SK-N-SH (cell line): ENCODE results near the gene CAMK2D. TPM values are rescaled to one million over a fixed set of nuclear protein-coding genes. Genes with fewer than 3 reads are reported as not detected.

Experiments
- CTCF ChIA-PET: fragments of 300-600, 350-600 bp; formaldehyde crosslinking; extraction: SDS; loops from one replicate; lab custom pipeline; 2021; lab: Yijun Ruan, JAX
- POLR2A ChIA-PET: fragments of 350-600 bp; sonication (Branson Sonifier 250); formaldehyde crosslinking; extraction: SDS; loops from one replicate; lab custom pipeline; 2020; ENCODE audit warnings: antibody characterized with exemption, inconsistent platforms; lab: Yijun Ruan, JAX
- DNase-seq: peaks from one replicate; pipeline ENCODE4 v3.0.0; 2012
- H2AFZ ChIP-seq: fragments of 200-600 bp; sonication (generic); 2 replicates; pipeline ENCODE4 v1.8.1; 2016; ENCODE audit warnings: antibody characterized with exemption, mild to moderate bottlenecking, low read depth
- H3F3A ChIP-seq: fragments of 200-600 bp; sonication (generic); replicated peaks from 2 replicates; pipeline ENCODE3; 2016; ENCODE audit warnings: antibody characterized with exemption, mild to moderate bottlenecking; ENCODE audit not compliant: insufficient read depth
- H3K27ac ChIP-seq, 2 experiments: fragments of 200-500 bp in 1 of 2; fragments of 200-600 bp in 1 of 2; sonication (Bioruptor generic) in 1 of 2; sonication (generic), shearing (Covaris generic) in 1 of 2; 2 replicates each; pipeline versions ENCODE4 v1.5.1 to v1.6.1; 2014 to 2016; ENCODE audit warnings: low read depth in 2 of 2, inconsistent platforms in 1 of 2, low read length in 1 of 2, mild to moderate bottlenecking in 1 of 2, mixed read lengths in 1 of 2
- H3K27me3 ChIP-seq: fragments of 200-600 bp; sonication (generic), shearing (Covaris generic); 2 replicates; pipeline ENCODE4 v1.6.1; 2016; ENCODE audit warnings: mixed run types; ENCODE audit not compliant: insufficient read depth
- H3K36me3 ChIP-seq, 2 experiments: fragments of 200-500 bp in 1 of 2; fragments of 200-600 bp in 1 of 2; sonication (Bioruptor generic) in 1 of 2; sonication (generic) in 1 of 2; replicated peaks in 1 of 2; 2 replicates each; pipeline versions ENCODE3 to v1.5.1; 2014 to 2016; ENCODE audit warnings: low read length in 1 of 2, mild to moderate bottlenecking in 1 of 2; ENCODE audit not compliant: insufficient read depth in 2 of 2, control insufficient read depth in 1 of 2
- H3K4me1 ChIP-seq, 2 experiments: fragments of 200-500 bp in 1 of 2; fragments of 200-600 bp in 1 of 2; sonication (Bioruptor generic) in 1 of 2; sonication (generic), shearing (Covaris generic) in 1 of 2; 2 replicates each; pipeline versions ENCODE4 v1.5.1 to v1.6.1; 2014 to 2016; ENCODE audit warnings: low read depth in 1 of 2, low read length in 1 of 2, mixed run types in 1 of 2; ENCODE audit not compliant: insufficient read depth in 2 of 2, control insufficient read depth in 1 of 2
- H3K4me2 ChIP-seq: fragments of 200-600 bp; sonication (generic), shearing (Covaris generic); 2 replicates; pipeline ENCODE4 v1.6.1; 2017; ENCODE audit warnings: mixed run types
- H3K4me3 ChIP-seq, 2 experiments: fragments of 200-500 bp in 1 of 2; fragments of 200-600 bp in 1 of 2; sonication (Bioruptor generic) in 1 of 2; sonication (generic), shearing (Covaris generic) in 1 of 2; 2 replicates each; pipeline versions ENCODE4 v1.5.1 to v1.8.1; 2014 to 2016; ENCODE audit warnings: low read depth in 2 of 2, inconsistent platforms in 1 of 2, low read length in 1 of 2, mild to moderate bottlenecking in 1 of 2, mixed read lengths in 1 of 2, moderate library complexity in 1 of 2
- H3K79me2 ChIP-seq: fragments of 200-600 bp; sonication (generic); 2 replicates; pipeline ENCODE4 v1.8.1; 2017; ENCODE audit warnings: mild to moderate bottlenecking; ENCODE audit not compliant: insufficient read depth
- H3K9ac ChIP-seq: fragments of 200-600 bp; sonication (generic); 2 replicates; pipeline ENCODE4 v1.6.1; 2017; ENCODE audit warnings: mixed run types
- H3K9me2 ChIP-seq: fragments of 200-600 bp; sonication (generic); 2 replicates; pipeline ENCODE4 v1.6.1; 2017; ENCODE audit warnings: mixed run types
- H3K9me3 ChIP-seq: fragments of 200-600 bp; sonication (generic); 2 replicates; pipeline ENCODE4 v1.6.1; 2017; ENCODE audit warnings: mixed run types, mild to moderate bottlenecking, moderate library complexity
- H4K20me1 ChIP-seq: fragments of 200-600 bp; sonication (generic); 2 replicates; pipeline ENCODE4 v1.6.1; 2017; ENCODE audit warnings: mild to moderate bottlenecking, mixed run types; ENCODE audit not compliant: insufficient read depth
- CTCF ChIP-seq: fragments of 200-600 bp; sonication (generic); IDR thresholded peaks from 2 replicates; pipeline ENCODE4 v1.6.1; 2017; ENCODE audit warnings: antibody characterized with exemption, mild to moderate bottlenecking, moderate library complexity
- EP300 ChIP-seq, 2 experiments: IDR thresholded peaks; 2 replicates each; pipeline versions ENCODE4 v1.4.0 to v1.6.1; 2012; ENCODE audit warnings: borderline replicate concordance in 1 of 2, low read depth in 1 of 2, low read length in 1 of 2
- FOSL2 ChIP-seq: IDR thresholded peaks from 2 replicates; pipeline ENCODE4 v1.4.0; 2012; ENCODE audit warnings: low read depth, mild to moderate bottlenecking, moderate library complexity, borderline replicate concordance
- FOXJ3 ChIP-seq: sonication (generic); formaldehyde crosslinking; IDR thresholded peaks from 2 replicates; pipeline ENCODE4 v1.5.1; 2020; ENCODE audit warnings: mild to moderate bottlenecking, missing genetic modification reagents
- JUND ChIP-seq: IDR thresholded peaks from 2 replicates; pipeline ENCODE4 v1.4.0; 2012
- NFIC ChIP-seq: IDR thresholded peaks from 2 replicates; pipeline ENCODE4 v1.4.0; 2012; ENCODE audit warnings: borderline replicate concordance
- PBX3 ChIP-seq: IDR thresholded peaks from 2 replicates; pipeline ENCODE4; 2012
- POLR2AphosphoS5 ChIP-seq: IDR thresholded peaks from 2 replicates; pipeline ENCODE4 v1.6.1; 2012; ENCODE audit warnings: low read depth, low read length
- RCOR1 ChIP-seq: fragments of 150-350 bp; IDR thresholded peaks from 2 replicates; pipeline ENCODE4 v1.6.1; 2017; ENCODE audit warnings: antibody characterized with exemption, low read length
- RFX5 ChIP-seq: IDR thresholded peaks from 2 replicates; pipeline ENCODE4 v1.6.1; 2012; ENCODE audit warnings: mild to moderate bottlenecking, improper control_type of control experiment, low read length
- RXRA ChIP-seq: IDR thresholded peaks from 2 replicates; pipeline ENCODE4 v1.4.0; 2012; ENCODE audit warnings: low read depth, mild to moderate bottlenecking, borderline replicate concordance
- TCF12 ChIP-seq: IDR thresholded peaks from 2 replicates; pipeline ENCODE4 v1.4.0; 2012
- TEAD4 ChIP-seq: IDR thresholded peaks from 2 replicates; pipeline ENCODE4 v1.4.0; 2012; ENCODE audit warnings: mild to moderate bottlenecking, borderline replicate concordance; ENCODE audit not compliant: insufficient read depth
- USF1 ChIP-seq: IDR thresholded peaks from 2 replicates; pipeline ENCODE4 v1.4.0; 2012; ENCODE audit warnings: low read depth, borderline replicate concordance
- USF2 ChIP-seq: fragments of 150-350 bp; IDR thresholded peaks from 2 replicates; pipeline ENCODE4 v1.6.1; 2017; ENCODE audit warnings: antibody characterized with exemption, low read length, low read depth, borderline replicate concordance
- WGBS: methylation state at CpG from one replicate; pipeline ENCODE4 v1.1.6; 2017; ENCODE audit warnings: low lambda C conversion rate; 5-methylcytosine and 5-hydroxymethylcytosine counted together
- polyA plus RNA-seq, 3 experiments: library from polyadenylated mRNA; depleted of rRNA; stranded (reverse); fragments of >200 nt; gene quantifications; 2 replicates each; pipeline ENCODE4 v1.2.3, GENCODE V29; 2012

The CAMK2D gene
- polyA plus RNA-seq, 1 of the 3 experiments (the other 2 are of a cell fraction), result 17.0 TPM

GRCh38 chr4:113675731-113676697 lies 85.5 kb downstream of the CAMK2D start:
- Histone ChIP-seq H3K9me3 (no peaks in the 10 kb centered on the region), H3K4me3 (no peak overlapping the region), H3K9me2 (no peaks in the 10 kb centered on the region), H2AFZ (no peak overlapping the region), H4K20me1 (peaks cover 9% of the 10 kb centered on the region), H3K27ac (peak overlapping the region in 1 of 2 experiments; percentile 39; a peak in 2 of 4 replicates), H3K4me2 (no peak overlapping the region), H3K36me3 (peaks cover 0 to 44% of the 10 kb centered on the region in 2 experiments), H3K4me1 (peaks cover 6 to 23% of the 10 kb centered on the region in 2 experiments; a peak in 3 of 4 replicates), H3K79me2 (peaks cover 46% of the 10 kb centered on the region), H3K27me3 (no peaks in the 10 kb centered on the region), H3K9ac (no peak overlapping the region), H3F3A (peaks cover 14% of the 10 kb centered on the region)
- POLR2A ChIA-PET, result no interaction called here
- TF ChIP-seq EP300 (IDR thresholded peaks at IDR 0.05; ENCODE audit: borderline replicate concordance in 1 of 2, low read depth in 1 of 2, low read length in 1 of 2), result peak in 1 of 2 experiments; percentile 18; a peak in 1 of 4 replicates
- no peak for TF ChIP-seq RFX5
- peak; percentile 56 for TF ChIP-seq PBX3
- peak; percentile 65 for TF ChIP-seq TCF12
- peak; percentile 53; the same call in 1 of the 2 replicates for TF ChIP-seq NFIC
- 0 out of 2 replicates have a peak, but pooled peaks have one; percentile 30 for TF ChIP-seq POLR2AphosphoS5
- no peak for TF ChIP-seq JUND
- no peak for TF ChIP-seq RXRA
- WGBS, result 56% methylated on average over 2 of the region's 2 CpGs
- DNase-seq, result no peak
- CTCF ChIA-PET, result interaction anchor here (1.4 kb wide), 1 partner anchor 9 kb away, joined by 7 read pairs; no protein-coding TSS in a partner anchor

- H2AFZ ChIP-seq, result no peak overlapping the region
- peaks cover 14% of the 10 kb centered on the region for H3F3A ChIP-seq
- peaks cover 6 to 23% of the 10 kb centered on the region in 2 experiments; a peak in 3 of 4 replicates for H3K4me1 ChIP-seq
- DNase-seq, result no peak
- H3K79me2 ChIP-seq, result peaks cover 42% of the 10 kb centered on the region
- peaks cover 9% of the 10 kb centered on the region for H4K20me1 ChIP-seq
- no peak overlapping the region for H3K4me2 ChIP-seq
- CTCF ChIA-PET, result interaction anchor here (0.9 kb wide), 1 partner anchor 30 kb away, joined by 3 read pairs; no protein-coding TSS in a partner anchor
- H3K9ac ChIP-seq, result no peak overlapping the region
- H3K27ac ChIP-seq, result no peak overlapping the region
- POLR2A ChIA-PET, result no interaction called here
- no peaks in the 10 kb centered on the region for H3K27me3 ChIP-seq
- peaks cover 0 to 36% of the 10 kb centered on the region in 2 experiments for H3K36me3 ChIP-seq
- no peak overlapping the region for H3K4me3 ChIP-seq
- 86% methylated on average over 2 of the region's 2 CpGs for WGBS
- H3K9me2 ChIP-seq, result no peaks in the 10 kb centered on the region
- H3K9me3 ChIP-seq, result no peaks in the 10 kb centered on the region
- TF ChIP-seq RCOR1 (no peak), CTCF (no peak), FOXJ3 (CRISPR knock-in tag) (no peak), USF1 (no peak), TEAD4 (no peak), POLR2AphosphoS5 (no peak), FOSL2 (no peak), USF2 (no peak), PBX3 (no peak)
These were observed 86.8 kb downstream of the CAMK2D start for GRCh38 chr4:113674733-113675132.
